Large intestine (tissue), 3 donors: Measurements from ENCODE around the gene CHAT. TPM values are rescaled to one million over a fixed set of nuclear protein-coding genes. Genes with fewer than 3 reads are reported as not detected.
A peak's percentile ranks its signal among the peaks of the same experiment; 100 is the strongest.

Source experiments
- DNase-seq, 2 donors: peaks; one replicate each; pipeline versions ENCODE4 v3.0.0 to v3.0.0-alpha.2; 2013
- H3K27ac ChIP-seq: one replicate; pipeline ENCODE4 v1.5.1; 2013; ENCODE audit warnings: low read length
- H3K27me3 ChIP-seq: 2 replicates; pipeline ENCODE4 v1.6.1; 2013; ENCODE audit warnings: low read length; ENCODE audit not compliant: control insufficient read depth, insufficient read depth
- H3K36me3 ChIP-seq: 2 replicates; pipeline ENCODE4 v1.6.1; 2013; ENCODE audit warnings: low read length; ENCODE audit not compliant: control insufficient read depth, insufficient read depth
- H3K4me1 ChIP-seq: one replicate; pipeline ENCODE4 v1.6.1; 2013; ENCODE audit warnings: low read length; ENCODE audit not compliant: control insufficient read depth, insufficient read depth
- H3K4me3 ChIP-seq: one replicate; pipeline ENCODE4 v1.5.1; 2013; ENCODE audit warnings: low read length
- H3K9me3 ChIP-seq: one replicate; pipeline ENCODE4 v1.6.1; 2013; ENCODE audit warnings: mild to moderate bottlenecking, low read depth, low read length, moderate library complexity; ENCODE audit not compliant: control insufficient read depth
- WGBS: methylation state at CpG from one replicate; pipeline ENCODE4 v1.1.5; 2013; ENCODE audit warnings: low lambda C conversion rate; ENCODE audit not compliant: insufficient coverage; 5-methylcytosine and 5-hydroxymethylcytosine counted together
- polyA plus RNA-seq: library from polyadenylated mRNA; unstranded; fragments of 120-200 nt; gene quantifications from one replicate; pipeline ENCODE4 v1.2.1, GENCODE V29; 2013

Gene CHAT
- polyA plus RNA-seq, 1 donor = 0.96 TPM

GRCh38 chr10:49605939-49606509 lies 7.8 kb upstream of the CHAT start:
- Histone ChIP-seq H3K9me3 (peaks cover 15% of the 10 kb centered on the region), H3K27ac (no peak overlapping the region), H3K4me1 (peaks cover under 1% of the 10 kb centered on the region), H3K36me3 (no peaks in the 10 kb centered on the region), H3K4me3 (no peak overlapping the region), H3K27me3 (peaks cover 62% of the 10 kb centered on the region)
- no CpG with 5 or more reads among the region's 3 CpGs for WGBS
- no peak for DNase-seq

DNA sequence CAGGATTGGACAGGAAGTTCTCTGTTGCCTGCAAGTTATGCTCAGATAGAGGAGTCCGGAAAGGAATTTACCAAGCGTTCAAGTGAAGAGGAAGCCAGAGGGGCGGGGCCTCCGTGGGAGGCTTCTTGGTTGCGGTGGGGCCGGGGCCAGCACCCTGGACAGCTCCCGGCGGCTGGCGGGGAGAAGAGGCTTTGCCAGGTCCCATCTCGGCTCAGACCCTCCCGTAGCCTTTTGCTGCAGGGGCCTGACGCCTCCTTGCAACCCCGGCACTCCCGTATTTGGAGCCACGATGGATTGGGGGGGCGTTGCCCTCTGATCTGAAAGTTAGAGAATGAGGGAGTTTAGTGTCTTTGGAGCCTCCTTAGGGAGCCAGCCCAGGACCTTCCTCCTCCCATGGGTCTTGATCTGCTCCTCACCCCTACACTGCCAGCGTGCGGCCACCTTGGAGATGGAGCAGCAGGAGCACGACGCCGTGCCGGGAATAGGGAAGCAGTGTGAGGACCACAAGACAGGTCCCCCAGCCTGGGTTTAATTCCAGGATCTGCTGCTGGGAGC lies 6.8 kb upstream of the CHAT start:
- H3K9me3 ChIP-seq = peaks cover 25% of the 10 kb centered on the region
- DNase-seq = peak; percentile 64 to 71
- H3K36me3 ChIP-seq = no peaks in the 10 kb centered on the region
- H3K27me3 ChIP-seq = peaks cover 73% of the 10 kb centered on the region
- peaks cover 11% of the 10 kb centered on the region for H3K4me1 ChIP-seq
- no peak overlapping the region for H3K27ac ChIP-seq
- H3K4me3 ChIP-seq = no peak overlapping the region
- no CpG with 5 or more reads among the region's 22 CpGs for WGBS

GRCh38 chr10:49608166-49609005 lies 5.5 kb upstream of the CHAT start:
- WGBS = no CpG with 5 or more reads among the region's 14 CpGs
- Histone ChIP-seq H3K9me3 (peaks cover 28% of the 10 kb centered on the region), H3K4me1 (peaks cover 11% of the 10 kb centered on the region), H3K36me3 (no peaks in the 10 kb centered on the region), H3K27ac (no peak overlapping the region), H3K4me3 (no peak overlapping the region), H3K27me3 (peaks cover 86% of the 10 kb centered on the region)
- no peak for DNase-seq

GRCh38 chr10:49609006-49609282 lies 4.9 kb upstream of the CHAT start:
- Histone ChIP-seq H3K27me3 (peaks cover 90% of the 10 kb centered on the region), H3K27ac (no peak overlapping the region), H3K4me1 (peaks cover 11% of the 10 kb centered on the region), H3K36me3 (no peaks in the 10 kb centered on the region), H3K9me3 (peaks cover 28% of the 10 kb centered on the region), H3K4me3 (no peak overlapping the region)
- peak in 1 of 2 donors; percentile 22 for DNase-seq
- no CpG with 5 or more reads among the region's 19 CpGs for WGBS

DNA sequence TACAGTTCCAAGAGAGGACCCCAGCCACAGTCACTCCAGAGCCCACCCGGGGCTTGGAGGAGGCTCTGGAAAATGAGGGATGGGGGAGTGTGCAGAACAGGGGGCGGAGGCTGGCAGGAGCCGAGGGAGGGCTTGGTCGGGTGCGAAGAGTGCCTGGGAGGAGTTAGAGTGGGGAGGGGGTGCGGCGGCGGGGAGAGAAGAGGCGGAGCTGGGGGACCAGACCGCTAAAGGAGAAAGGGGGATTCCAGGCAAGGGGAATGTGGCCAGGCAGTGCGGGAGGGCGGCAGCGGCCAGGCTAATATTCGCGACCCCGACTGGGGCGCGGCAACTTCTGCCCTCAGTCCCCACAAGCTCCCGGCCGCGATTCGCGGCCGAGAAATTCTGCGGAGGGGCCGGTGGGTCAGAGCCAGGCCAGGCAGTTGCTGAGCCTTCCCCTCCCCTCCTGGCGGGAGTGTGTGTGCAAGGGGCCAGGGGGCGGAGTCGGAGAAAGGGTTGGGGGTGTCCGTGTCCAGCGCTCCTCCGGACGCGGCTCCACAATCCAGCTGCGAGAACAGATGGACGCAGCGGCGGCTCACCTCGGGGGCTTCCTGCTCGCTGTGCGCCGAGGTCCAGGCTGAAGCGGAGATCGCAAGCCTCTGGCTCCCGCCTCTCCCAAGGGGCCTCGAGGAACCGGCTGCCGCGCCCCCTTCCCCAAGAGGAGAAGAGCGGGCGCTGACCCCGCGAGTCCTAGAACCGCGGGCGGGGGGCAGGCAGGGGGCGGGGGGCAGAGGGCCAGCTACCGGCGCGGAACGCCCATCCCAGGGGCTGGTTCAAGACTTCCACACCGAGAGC lies 4.3 kb upstream of the CHAT start:
- no peak for DNase-seq
- Histone ChIP-seq H3K4me3 (no peak overlapping the region), H3K27ac (no peak overlapping the region), H3K36me3 (no peaks in the 10 kb centered on the region), H3K4me1 (peaks cover 11% of the 10 kb centered on the region), H3K27me3 (peaks cover 92% of the 10 kb centered on the region), H3K9me3 (peaks cover 28% of the 10 kb centered on the region)
- WGBS = no CpG with 5 or more reads among the region's 62 CpGs

- Histone ChIP-seq H3K36me3 (no peaks in the 10 kb centered on the region), H3K4me1 (peaks cover 11% of the 10 kb centered on the region), H3K4me3 (no peak within 1 kb of the TSS), H3K27ac (no peak within 1 kb of the TSS), H3K27me3 (peaks cover 95% of the 10 kb centered on the region), H3K9me3 (peaks cover 28% of the 10 kb centered on the region)
- no CpG with 5 or more reads among the region's 43 CpGs for WGBS
- DNase-seq = no peak
Measured at GRCh38 chr10:49610114-49610457, 3.8 kb upstream of the CHAT start, which contains the start of gene SLC18A3. Gene SLC18A3 (plus strand): TSS chr10:49610310. CDS start chr10:49610741, 431 bp downstream.

DNA sequence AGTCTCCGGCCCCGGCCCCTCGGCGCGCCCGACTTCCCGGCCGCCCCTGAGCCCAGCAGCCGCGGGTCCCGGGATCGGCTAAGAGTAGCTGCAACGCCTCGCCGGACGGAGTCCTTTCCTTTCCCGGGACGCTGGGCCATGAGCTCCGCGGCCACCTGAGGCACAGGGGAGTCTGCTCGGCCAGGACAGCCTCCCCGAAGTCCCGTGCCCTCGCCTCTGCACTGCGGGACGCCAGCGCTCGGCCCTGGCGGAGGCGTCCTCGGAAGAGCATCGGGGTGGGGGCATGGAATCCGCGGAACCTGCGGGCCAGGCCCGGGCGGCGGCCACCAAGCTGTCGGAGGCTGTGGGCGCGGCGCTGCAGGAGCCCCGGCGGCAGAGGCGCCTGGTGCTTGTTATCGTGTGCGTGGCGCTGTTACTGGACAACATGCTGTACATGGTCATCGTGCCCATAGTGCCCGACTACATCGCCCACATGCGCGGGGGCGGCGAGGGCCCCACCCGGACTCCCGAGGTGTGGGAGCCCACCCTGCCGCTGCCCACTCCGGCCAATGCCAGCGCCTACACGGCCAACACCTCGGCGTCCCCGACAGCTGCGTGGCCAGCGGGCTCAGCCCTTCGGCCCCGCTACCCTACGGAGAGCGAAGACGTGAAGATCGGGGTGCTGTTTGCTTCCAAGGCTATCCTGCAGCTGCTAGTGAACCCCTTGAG lies 3.2 kb upstream of the CHAT start:
- no CpG with 5 or more reads among the region's 72 CpGs for WGBS

DNA sequence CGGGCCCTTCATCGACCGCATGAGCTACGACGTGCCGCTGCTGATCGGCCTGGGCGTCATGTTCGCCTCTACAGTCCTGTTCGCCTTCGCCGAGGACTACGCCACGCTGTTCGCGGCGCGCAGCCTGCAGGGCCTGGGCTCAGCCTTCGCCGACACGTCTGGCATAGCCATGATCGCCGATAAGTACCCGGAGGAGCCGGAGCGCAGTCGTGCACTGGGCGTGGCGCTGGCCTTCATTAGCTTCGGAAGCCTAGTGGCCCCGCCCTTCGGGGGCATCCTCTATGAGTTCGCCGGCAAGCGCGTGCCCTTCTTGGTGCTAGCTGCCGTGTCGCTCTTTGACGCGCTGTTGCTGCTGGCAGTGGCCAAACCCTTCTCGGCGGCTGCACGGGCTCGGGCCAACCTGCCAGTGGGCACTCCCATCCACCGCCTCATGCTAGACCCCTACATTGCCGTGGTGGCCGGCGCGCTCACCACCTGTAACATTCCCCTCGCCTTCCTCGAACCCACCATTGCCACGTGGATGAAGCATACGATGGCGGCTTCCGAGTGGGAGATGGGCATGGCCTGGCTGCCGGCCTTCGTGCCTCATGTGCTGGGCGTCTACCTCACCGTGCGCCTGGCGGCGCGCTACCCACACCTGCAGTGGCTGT lies 2.5 kb upstream of the CHAT start:
- Histone ChIP-seq H3K36me3 (no peaks in the 10 kb centered on the region), H3K4me1 (peaks cover 11% of the 10 kb centered on the region), H3K27me3 (peaks cover 97% of the 10 kb centered on the region), H3K9me3 (peaks cover 28% of the 10 kb centered on the region), H3K27ac (no peak overlapping the region), H3K4me3 (no peak overlapping the region)
- no CpG with 5 or more reads among the region's 63 CpGs for WGBS
- DNase-seq = peak in 1 of 2 donors; percentile 38

More for the DNA sequence above, 3.2 kb upstream of the CHAT start:
- Histone ChIP-seq H3K4me1 (peaks cover 11% of the 10 kb centered on the region), H3K27ac (no peak overlapping the region), H3K36me3 (no peaks in the 10 kb centered on the region), H3K9me3 (peaks cover 28% of the 10 kb centered on the region), H3K27me3 (peaks cover 95% of the 10 kb centered on the region), H3K4me3 (no peak overlapping the region)
- no peak for DNase-seq

- DNase-seq = no peak
- Histone ChIP-seq H3K4me1 (peaks cover 11% of the 10 kb centered on the region), H3K27ac (no peak overlapping the region), H3K9me3 (peaks cover 26% of the 10 kb centered on the region), H3K27me3 (peaks cover 98% of the 10 kb centered on the region), H3K36me3 (no peaks in the 10 kb centered on the region), H3K4me3 (no peak overlapping the region)
- WGBS = no CpG with 5 or more reads among the region's 53 CpGs
Measured at GRCh38 chr10:49611816-49612512, 1.9 kb upstream of the CHAT start.
